Retinal pigment epithelial cell (primary cell): Measurements from ENCODE around the gene CDKN2B-AS1.

ENCODE experiments used
- DNase-seq: peaks from one replicate; pipeline ENCODE4 v3.0.0-alpha.2; 2010; ENCODE audit warnings: low read depth
- H3K4me3 ChIP-seq: 2 replicates; pipeline ENCODE4 v1.5.1; 2011; ENCODE audit warnings: mild to moderate bottlenecking, low read length, control low read depth, moderate library complexity
- CTCF ChIP-seq: conservative IDR thresholded peaks from 2 replicates; pipeline ENCODE4 v1.5.1; 2011; ENCODE audit warnings: low read depth, low read length, control low read depth, inconsistent platforms

CDKN2B-AS1 gene

DNA sequence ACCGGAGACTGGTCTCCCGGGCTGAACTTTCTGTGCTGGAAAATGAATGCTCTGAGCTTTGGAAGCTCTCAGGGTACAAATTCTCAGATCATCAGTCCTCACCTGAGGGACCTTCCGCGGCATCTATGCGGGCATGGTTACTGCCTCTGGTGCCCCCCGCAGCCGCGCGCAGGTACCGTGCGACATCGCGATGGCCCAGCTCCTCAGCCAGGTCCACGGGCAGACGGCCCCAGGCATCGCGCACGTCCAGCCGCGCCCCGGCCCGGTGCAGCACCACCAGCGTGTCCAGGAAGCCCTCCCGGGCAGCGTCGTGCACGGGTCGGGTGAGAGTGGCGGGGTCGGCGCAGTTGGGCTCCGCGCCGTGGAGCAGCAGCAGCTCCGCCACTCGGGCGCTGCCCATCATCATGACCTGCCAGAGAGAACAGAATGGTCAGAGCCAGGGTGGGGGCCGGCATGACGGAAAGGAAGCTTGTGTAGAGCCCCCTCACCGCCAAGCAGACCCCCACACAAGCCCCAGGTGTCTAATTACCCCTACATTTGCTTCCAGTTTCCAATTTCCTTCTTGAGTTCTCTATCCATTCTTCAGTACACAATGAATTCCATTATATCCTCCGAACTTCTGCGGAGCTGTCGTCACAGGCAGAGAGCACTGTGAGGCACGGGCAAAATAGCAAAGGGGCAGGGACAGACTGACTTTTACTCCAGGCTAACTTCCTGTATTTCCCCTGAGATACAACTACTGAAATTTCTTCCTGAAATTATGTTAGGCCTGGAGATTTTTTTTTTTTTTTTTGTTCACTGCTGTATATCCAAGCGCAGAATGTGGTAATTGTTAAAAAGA is 23.6 kb upstream of the CDKN2B-AS1 start:
- no peak for TF ChIP-seq CTCF
- no peak for DNase-seq
- H3K4me3 ChIP-seq, result peak overlapping the region; percentile 5

GRCh38 chr9:21972361-21972760 is 22.2 kb upstream of the CDKN2B-AS1 start:
- peak overlapping the region; percentile 71 for H3K4me3 ChIP-seq
- no peak for DNase-seq
- TF ChIP-seq CTCF, result no peak

GRCh38 chr9:21974343-21974721 is 20.3 kb upstream of the CDKN2B-AS1 start:
- no peak for DNase-seq
- TF ChIP-seq CTCF, result no peak
- peak overlapping the region; percentile 71 for H3K4me3 ChIP-seq

- peak overlapping the region; percentile 71 for H3K4me3 ChIP-seq
- TF ChIP-seq CTCF, result no peak
- no peak for DNase-seq
Observed at GRCh38 chr9:21974722-21975409, 19.7 kb upstream of the CDKN2B-AS1 start.

DNA sequence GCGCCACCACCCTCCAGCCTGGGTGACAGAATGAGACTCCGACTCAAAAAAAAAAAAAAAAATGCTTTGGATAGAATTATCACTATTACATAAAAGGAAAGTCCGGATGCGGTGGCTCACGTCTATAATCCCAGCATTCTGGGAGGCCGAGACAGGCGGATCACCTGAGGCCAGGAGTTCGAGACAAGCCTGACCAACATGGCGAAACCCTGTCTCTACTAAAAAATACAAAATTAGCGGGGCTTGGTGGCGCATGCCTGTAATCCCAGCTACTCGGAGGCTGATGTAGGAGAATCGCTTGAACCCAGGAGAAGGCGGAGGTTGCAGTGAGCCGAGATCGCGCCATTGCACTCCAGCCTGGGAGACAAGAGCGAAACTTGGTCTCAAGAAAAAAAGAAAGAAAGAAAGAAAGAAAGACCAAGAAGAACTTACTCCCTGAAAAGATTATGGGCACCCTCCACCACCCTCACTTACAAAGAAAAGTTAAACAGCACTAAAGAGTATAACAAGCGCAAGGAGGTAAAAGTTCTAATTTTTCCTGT is 18.2 kb upstream of the CDKN2B-AS1 start:
- no peak for TF ChIP-seq CTCF

GRCh38 chr9:21982391-21982790 is 12.2 kb upstream of the CDKN2B-AS1 start:
- no peak for TF ChIP-seq CTCF
- DNase-seq, result no peak
- no peak overlapping the region for H3K4me3 ChIP-seq

More for the DNA sequence above, 18.2 kb upstream of the CDKN2B-AS1 start:
- H3K4me3 ChIP-seq, result no peak overlapping the region
- DNase-seq, result no peak
